Left colon (tissue), 2 donors: Measurements from ENCODE around the gene TCP11L2. TPM values are rescaled to one million over a fixed set of nuclear protein-coding genes. Genes with fewer than 3 reads are reported as not detected.
"Not testable (repeated sequence)": the region's sequence is repeated elsewhere in the genome, so short reads cannot be mapped to it uniquely, and the experiment has no call there.

Experiments
- ATAC-seq: fragments of 200-7000 bp; cut with Tn5 transposase; one replicate; pipeline ENCODE4 v1.9.1; 2020; ENCODE audit warnings: mild to moderate bottlenecking, moderate library complexity
- DNase-seq, 2 donors: peaks; one replicate each; pipeline ENCODE4 v3.0.0-alpha.2; 2020
- intact Hi-C, 2 donors: fragments of 100-400 bp; cut with DNase I in 1 of 2; cut with micrococcal nuclease in 1 of 2; formaldehyde crosslinking; loops; one replicate each; pipeline versions ENCODE4 v1.11.2 to v1.14.0; 2022; cut with DNase I, micrococcal nuclease
- total RNA-seq, 2 donors: library from RNA; stranded (reverse); fragmentation: NEBNext Ultra II Directional; extraction: Animal tissue kit (Norgen Biotek cat#: 25700); gene quantifications; one replicate each; pipeline ENCODE4 v1.2.1, GENCODE V29; 2021
- donor health status: DM: no; HTN: no; CAD: no.
- donor health status: DM: yes; HTN: yes; CAD: no.

The TCP11L2 gene
- total RNA-seq, 2 donors from 2014 or later, result 22.1 to 46.5 TPM

DNA sequence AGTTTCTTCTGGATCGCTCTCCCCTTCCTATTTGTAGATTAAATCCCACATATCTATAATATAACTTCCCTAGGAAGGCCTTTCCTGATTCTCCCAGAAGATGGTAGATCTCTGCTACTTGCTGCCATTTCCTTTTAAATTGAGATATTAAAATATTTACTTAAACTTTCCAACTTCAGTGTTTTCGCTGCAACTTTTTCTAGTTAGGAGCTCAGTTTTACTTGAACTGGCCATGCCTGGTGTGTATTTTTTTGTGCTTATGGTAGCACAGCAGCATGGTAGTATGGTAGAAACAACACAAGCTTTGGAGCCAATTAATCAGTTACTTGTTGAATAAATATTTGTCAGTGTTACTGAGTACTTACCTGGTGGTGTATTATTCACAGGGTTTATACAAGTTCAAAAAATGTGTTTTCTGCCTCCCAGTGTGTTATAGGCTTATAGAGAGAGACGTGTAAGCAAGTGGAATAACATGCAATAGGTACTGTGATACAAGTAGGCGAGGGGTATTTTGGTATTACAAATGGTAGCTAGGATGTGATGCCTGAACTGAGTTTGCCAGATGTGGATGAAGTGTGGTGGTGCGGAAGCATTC lies 58.0 kb downstream of the TCP11L2 start:
- DNase-seq, result no peak
- no peak for ATAC-seq

DNA sequence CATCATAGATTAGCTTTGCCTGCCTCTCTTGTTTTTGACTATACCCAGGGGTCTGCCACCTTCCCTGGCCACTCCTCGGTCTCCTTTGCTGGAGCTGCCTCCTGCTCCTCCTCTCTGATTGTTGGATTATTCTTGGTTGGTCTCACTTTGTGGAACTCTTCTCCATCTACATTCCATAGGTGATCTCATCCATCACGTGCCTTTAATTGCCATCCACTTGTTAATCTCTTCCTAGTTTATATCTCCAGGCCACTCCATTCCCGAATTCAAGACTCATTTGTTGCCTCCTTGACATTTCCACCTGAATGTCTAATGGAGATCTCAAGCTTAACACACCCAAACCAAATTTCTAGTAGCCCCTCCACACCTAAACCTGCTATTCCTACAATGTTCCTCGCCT lies 60.4 kb downstream of the TCP11L2 start:
- intact Hi-C loops, result no loop called here
- DNase-seq, result no peak
- no peak for ATAC-seq

More for the DNA sequence above, 58.0 kb downstream of the TCP11L2 start:
- intact Hi-C loops, result no loop called here

DNA sequence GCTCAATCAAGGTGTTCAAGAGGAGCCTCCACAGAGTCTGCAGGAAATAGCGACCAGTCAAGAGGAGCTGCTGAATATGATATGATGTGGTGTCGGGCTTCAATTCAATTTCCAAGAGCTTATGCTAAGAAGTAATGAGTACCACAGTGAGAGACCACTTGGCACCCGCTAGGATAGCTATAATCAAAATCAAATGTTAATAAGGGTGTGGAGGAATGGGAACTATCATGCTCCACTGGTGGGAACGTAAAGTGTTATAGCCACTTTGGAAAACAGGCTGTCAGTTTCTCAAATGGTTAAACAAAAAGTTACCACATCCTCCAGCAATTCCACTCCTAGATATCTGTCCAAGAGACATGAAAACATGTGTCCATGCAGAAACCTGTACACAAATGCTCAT lies 61.7 kb downstream of the TCP11L2 start:
- no peak for DNase-seq
- ATAC-seq, result no peak
- intact Hi-C loops, result no loop called here

DNA sequence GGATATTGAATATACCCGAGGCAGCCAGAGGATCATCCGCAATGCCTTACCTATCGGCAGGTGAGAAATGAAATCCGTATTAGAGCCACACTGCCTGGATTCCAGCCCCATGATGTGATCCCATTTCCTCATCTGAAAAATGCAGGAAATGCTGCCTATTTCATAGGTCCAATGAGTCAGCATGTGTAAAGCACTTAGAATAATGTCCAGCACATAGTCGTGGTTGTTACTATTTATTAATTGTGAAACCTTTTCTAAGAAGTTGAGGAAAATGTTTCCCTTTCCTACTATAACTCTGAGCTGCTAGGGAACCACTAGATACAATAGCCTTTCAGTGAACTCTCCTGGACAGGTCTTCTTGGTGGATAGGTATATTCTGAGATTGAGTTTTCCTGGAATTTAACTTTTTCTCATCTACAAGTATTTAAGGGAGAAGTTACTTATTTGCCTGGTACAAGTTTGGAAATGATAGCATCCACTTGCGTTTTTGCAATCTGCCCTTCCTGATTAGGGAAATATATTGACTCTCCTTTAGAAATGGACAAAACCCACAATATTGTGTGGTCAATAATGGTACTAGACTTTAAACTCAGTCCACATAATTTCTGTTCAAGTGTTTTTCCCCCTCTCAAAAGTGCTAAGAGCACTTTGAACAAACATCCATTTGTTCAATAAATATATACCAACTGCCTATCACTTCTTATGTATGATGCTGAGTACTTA lies 67.3 kb downstream of the TCP11L2 start:
- DNase-seq, result no peak
- ATAC-seq, result no peak

DNA sequence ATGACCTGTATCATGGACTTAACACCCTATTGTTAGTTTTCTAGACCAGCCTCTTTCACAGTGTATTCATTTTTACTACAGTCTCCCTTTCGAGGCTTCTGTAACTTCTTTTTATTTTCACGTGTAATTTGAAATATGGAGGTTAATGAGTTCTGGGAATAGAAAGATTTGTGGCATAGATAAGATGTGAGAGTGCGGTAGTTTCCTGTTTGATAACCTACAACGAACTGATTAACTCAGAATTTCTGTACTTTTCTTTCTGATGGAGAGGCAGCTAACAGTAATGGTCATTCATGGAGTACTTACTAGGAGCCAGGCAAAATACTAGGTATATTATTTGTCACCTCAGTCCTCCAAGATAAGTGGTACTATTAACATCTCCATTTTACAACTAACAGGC lies 76.3 kb downstream of the TCP11L2 start:
- DNase-seq (no peak), ATAC-seq (no peak)
- intact Hi-C loops, result no loop called here

More for the DNA sequence above, 67.3 kb downstream of the TCP11L2 start:
- intact Hi-C loops, result no loop called here

DNA sequence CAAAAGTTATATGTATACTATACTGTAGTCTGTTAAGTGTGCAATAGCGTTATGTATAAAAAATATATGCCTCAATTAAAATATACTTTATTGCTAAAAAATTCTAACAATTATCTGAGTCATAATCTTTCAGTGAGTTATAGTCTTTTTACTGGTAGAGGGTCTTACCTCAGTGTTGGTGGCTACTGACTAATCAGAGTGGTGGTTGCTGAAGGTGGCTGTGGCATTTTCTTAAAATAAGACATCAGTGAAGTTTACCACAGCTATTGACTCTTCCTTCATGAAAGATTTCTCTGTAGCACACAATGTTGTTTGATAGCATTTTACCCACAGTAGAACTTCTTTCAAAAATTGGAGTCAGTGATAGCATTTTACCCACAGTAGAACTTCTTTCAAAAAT lies 78.4 kb downstream of the TCP11L2 start:
- intact Hi-C loops, result loop anchor here (10.0 kb wide), 2 partner anchors 464 to 544 kb away; no protein-coding TSS in a partner anchor

DNA sequence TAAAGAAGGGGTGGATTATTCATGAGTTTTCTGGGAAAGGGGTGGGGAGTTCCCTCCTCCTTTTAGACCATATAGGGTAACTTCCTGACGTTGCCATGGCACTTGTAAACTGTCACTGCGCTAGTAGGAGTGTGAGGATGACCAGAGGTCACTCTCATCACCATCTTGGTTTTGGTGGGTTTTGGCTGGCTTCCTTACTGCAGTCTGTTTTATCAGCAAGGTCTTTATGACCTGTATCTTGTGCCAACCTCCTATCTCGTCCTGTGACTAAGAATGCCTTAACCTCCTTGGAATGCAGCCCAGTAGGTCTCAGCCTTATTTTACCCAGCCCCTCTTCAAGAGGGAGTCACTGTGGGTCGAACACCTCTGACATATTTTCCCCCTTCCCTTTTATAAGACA lies 79.3 kb downstream of the TCP11L2 start:
- intact Hi-C loops, result loop anchor here (10.0 kb wide), 2 partner anchors 463 to 543 kb away; no protein-coding TSS in a partner anchor
- ATAC-seq, DNase-seq: not testable (repeated sequence)

More for the DNA sequence above, 78.4 kb downstream of the TCP11L2 start:
- DNase-seq (no peak), ATAC-seq (no peak)

DNA sequence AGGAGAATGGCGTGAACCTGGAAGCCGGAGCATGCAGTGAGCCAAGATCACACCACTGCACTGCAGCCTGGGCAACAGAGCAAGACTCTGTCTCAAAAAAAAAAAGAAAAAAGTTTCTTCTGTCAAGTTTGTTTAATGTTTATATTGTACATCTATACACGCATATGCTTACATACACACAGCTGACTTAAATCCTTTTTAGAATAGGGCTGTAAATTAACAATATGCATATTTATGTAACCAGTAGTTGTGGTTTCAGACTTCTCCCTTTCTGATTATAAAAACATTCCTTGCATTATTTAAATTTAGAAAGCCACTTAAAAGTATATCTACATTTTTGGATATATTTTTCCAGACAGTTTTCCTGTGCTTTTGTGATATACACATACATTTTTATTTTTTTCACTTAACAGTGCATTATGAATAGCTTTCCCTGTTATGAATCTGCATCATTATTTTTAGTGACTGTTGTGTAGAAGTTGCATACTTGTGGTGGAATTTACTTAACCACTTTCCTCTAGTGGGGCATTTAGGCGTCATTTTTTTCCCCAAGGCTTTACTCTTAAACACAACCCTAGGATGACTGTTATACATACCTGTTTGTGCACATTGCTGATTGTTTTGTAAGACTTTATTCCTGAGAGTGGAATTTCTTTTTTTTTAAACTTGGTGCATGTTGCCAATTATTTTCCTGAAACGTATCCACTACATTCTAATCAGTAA lies 84.4 kb downstream of the TCP11L2 start:
- intact Hi-C loops, result loop anchor here (2.0 to 10.0 kb wide), 3 partner anchors 458 to 538 kb away; no protein-coding TSS in a partner anchor
- DNase-seq (no peak), ATAC-seq (no peak)

DNA sequence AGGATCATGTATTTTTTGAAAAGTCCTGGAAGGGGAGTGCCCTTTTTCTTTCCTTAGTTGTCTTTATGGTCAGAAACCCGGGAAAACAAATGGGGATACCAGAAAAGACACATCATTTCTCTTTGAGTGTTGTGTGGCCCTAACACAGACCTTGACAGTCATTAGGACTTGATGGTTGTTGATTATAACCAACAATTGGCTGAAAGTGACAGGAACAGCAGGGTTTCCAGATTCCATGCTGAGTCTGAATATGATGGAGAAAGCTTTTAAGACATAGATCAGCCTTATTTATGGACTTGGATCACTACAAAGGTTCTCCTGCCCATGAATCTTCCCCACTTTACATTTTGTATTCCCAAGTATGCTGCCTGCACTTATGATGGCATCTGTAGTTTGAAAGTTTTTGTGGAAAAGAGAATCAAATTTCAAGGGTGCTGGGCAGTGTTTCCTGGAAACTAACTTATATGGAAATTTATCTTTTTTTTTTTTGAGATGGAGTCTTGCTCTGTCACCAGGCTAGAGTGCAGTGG lies 85.4 kb downstream of the TCP11L2 start:
- DNase-seq (no peak), ATAC-seq (no peak)
- intact Hi-C loops, result loop anchor here (2.0 to 10.0 kb wide), 3 partner anchors 457 to 537 kb away; no protein-coding TSS in a partner anchor

DNA sequence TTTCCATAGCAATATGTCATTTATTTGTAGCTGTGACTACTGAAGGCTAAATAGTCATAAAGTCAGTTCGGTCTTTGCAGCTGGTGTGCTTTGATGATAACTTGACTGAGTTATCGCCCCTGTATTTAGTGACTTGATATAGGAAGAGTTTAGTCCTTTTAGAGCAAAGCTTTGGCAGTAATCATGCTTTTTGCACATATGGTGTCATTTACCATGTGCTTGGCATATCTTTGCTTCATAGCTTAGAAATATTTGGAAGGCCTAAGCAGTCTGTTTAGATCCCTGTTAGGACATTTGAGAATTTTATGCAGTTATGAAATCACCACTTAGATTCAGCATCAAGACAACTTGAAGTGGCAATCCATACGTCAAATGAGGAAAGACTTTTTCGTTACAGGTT lies 86.6 kb downstream of the TCP11L2 start:
- no peak for DNase-seq
- intact Hi-C loops, result loop anchor here (10.0 kb wide), 2 partner anchors 456 to 536 kb away; no protein-coding TSS in a partner anchor
- no peak for ATAC-seq

DNA sequence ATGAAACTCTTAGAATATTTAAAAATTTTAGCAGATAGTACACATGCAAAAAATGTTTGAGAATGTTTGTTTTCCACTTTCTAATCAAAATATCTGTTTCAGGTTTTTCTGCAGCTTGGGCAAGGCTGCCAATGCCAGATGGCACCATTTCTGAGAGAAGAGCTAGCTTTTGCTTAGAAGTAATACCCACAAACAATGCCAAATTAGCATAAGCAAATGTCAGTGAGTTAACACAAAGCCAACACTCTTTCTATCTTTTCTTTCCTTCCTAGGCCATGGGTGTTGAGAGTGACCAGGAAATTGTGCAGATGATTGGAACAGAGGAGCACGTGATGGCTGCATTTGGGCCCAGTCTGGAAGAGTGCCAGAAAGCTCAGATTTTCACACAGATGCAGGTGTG lies 90.2 kb downstream of the TCP11L2 start:
- no peak for ATAC-seq

More for the DNA sequence above, 90.2 kb downstream of the TCP11L2 start:
- intact Hi-C loops, result no loop called here
- DNase-seq, result no peak

Other genes starting within 250 kb of the TCP11L2 start
- gene NUAK1, start 163.8 kb upstream of the TCP11L2 start, total RNA-seq, result 1 to 10 TPM; 3.8 to 4.2 TPM
- gene CKAP4, start 54.7 kb upstream of the TCP11L2 start, total RNA-seq, result 10 to 100 TPM; 74.0 to 90.1 TPM
- 1 to 10 TPM; 8.1 to 8.9 TPM for gene POLR3B, start 55.0 kb downstream of the TCP11L2 start, total RNA-seq